Esophagus squamous epithelium (tissue), 4 donors: ENCODE results near the gene PTPRT.

Experiments
- CTCF ChIP-seq, 6 experiments: fragments of 450-650 bp in 4 of 6; fragments of 200-600 bp in 2 of 6; sonication (generic) in 2 of 6; IDR thresholded peaks; one replicate each; pipeline ENCODE4 v1.5.1; 2016 to 2019; ENCODE audit warnings: antibody characterized with exemption in 6 of 6, mild to moderate bottlenecking in 4 of 6, moderate library complexity in 4 of 6
- POLR2A ChIP-seq, 4 donors: fragments of 450-650 bp; IDR thresholded peaks; one replicate each; pipeline ENCODE4 v1.6.1; 2017; ENCODE audit warnings: antibody characterized with exemption in 4 of 4, mild to moderate bottlenecking in 4 of 4, moderate library complexity in 3 of 4

- TF ChIP-seq POLR2A (IDR thresholded peaks at IDR 0.05) (no peak), CTCF (IDR thresholded peaks at IDR 0.05) (no peak)
Observed at GRCh38 chr20:42181064-42181463, 1008.6 kb downstream of the PTPRT start.
